ENCODE measurements around the gene ELOB. TPM values are rescaled to one million over a fixed set of nuclear protein-coding genes. Genes with fewer than 3 reads are reported as not detected.

ELOB gene
- total RNA-seq, 2 donors from 2014 or later: 318 to 496 TPM

GRCh38 chr16:2815299-2815771 is 38.3 kb upstream of the ELOB start:
- no peaks in the 10 kb centered on the region for H3K4me1 ChIP-seq (replicated peaks)
- no peaks in the 10 kb centered on the region for H3K9me3 ChIP-seq
- DNase-seq (ENCODE audit: low spot score): no peak
- no peak overlapping the region for H3K27ac ChIP-seq
- no peaks in the 10 kb centered on the region for H3K36me3 ChIP-seq
- H3K27me3 ChIP-seq (replicated peaks; ENCODE audit: insufficient read depth): no peaks in the 10 kb centered on the region
- no peak for TF ChIP-seq CTCF (IDR thresholded peaks at IDR 0.05)
- no peak for TF ChIP-seq POLR2AphosphoS5 (IDR thresholded peaks at IDR 0.05)
- no peak for TF ChIP-seq POLR2A (IDR thresholded peaks at IDR 0.05)
- H3K4me3 ChIP-seq: no peak overlapping the region
- intact Hi-C loops (cut with DNase I): no loop called here
- WGBS: 77% methylated on average over 10 of the region's 10 CpGs

- Histone ChIP-seq H3K27me3 (replicated peaks; ENCODE audit: insufficient read depth) (no peaks in the 10 kb centered on the region), H3K9me3 (no peaks in the 10 kb centered on the region), H3K27ac (no peak overlapping the region), H3K4me1 (replicated peaks) (no peaks in the 10 kb centered on the region), H3K36me3 (no peaks in the 10 kb centered on the region), H3K4me3 (no peak overlapping the region)
- WGBS: 70% methylated on average over 20 of the region's 20 CpGs
- intact Hi-C loops (cut with DNase I): no loop called here
- no peak for DNase-seq (ENCODE audit: low spot score)
- no peak for TF ChIP-seq POLR2AphosphoS5 (IDR thresholded peaks at IDR 0.05)
- TF ChIP-seq POLR2A (IDR thresholded peaks at IDR 0.05): no peak
Observed at GRCh38 chr16:2814551-2815298, 37.6 kb upstream of the ELOB start.

GRCh38 chr16:2813771-2814221 is 36.7 kb upstream of the ELOB start:
- Histone ChIP-seq H3K27ac (no peak overlapping the region), H3K36me3 (no peaks in the 10 kb centered on the region), H3K4me3 (no peak overlapping the region), H3K27me3 (replicated peaks; ENCODE audit: insufficient read depth) (no peaks in the 10 kb centered on the region), H3K9me3 (no peaks in the 10 kb centered on the region), H3K4me1 (replicated peaks) (no peaks in the 10 kb centered on the region)
- DNase-seq (ENCODE audit: low spot score): no peak
- 68% methylated on average over 7 of the region's 7 CpGs for WGBS
- TF ChIP-seq CTCF (IDR thresholded peaks at IDR 0.05) (no peak), POLR2A (IDR thresholded peaks at IDR 0.05) (no peak), POLR2AphosphoS5 (IDR thresholded peaks at IDR 0.05) (no peak)
- intact Hi-C loops (cut with DNase I): no loop called here

- intact Hi-C loops (cut with DNase I): no loop called here
- Histone ChIP-seq H3K36me3 (no peaks in the 10 kb centered on the region), H3K27me3 (replicated peaks; ENCODE audit: insufficient read depth) (no peaks in the 10 kb centered on the region), H3K27ac (no peak overlapping the region), H3K4me3 (no peak overlapping the region), H3K9me3 (no peaks in the 10 kb centered on the region), H3K4me1 (replicated peaks) (no peaks in the 10 kb centered on the region)
- TF ChIP-seq POLR2A (IDR thresholded peaks at IDR 0.05): no peak
- no peak for TF ChIP-seq CTCF (IDR thresholded peaks at IDR 0.05)
- TF ChIP-seq POLR2AphosphoS5 (IDR thresholded peaks at IDR 0.05): no peak
- DNase-seq (ENCODE audit: low spot score): no peak
- WGBS: 53% methylated on average over 15 of the region's 15 CpGs
Observed at GRCh38 chr16:2811703-2812471, 34.8 kb upstream of the ELOB start.

GRCh38 chr16:2810651-2811050 is 33.6 kb upstream of the ELOB start:
- H3K36me3 ChIP-seq: no peaks in the 10 kb centered on the region
- H3K9me3 ChIP-seq: no peaks in the 10 kb centered on the region
- TF ChIP-seq CTCF (IDR thresholded peaks at IDR 0.05) (no peak), POLR2AphosphoS5 (IDR thresholded peaks at IDR 0.05) (no peak), POLR2A (IDR thresholded peaks at IDR 0.05) (no peak)
- no peaks in the 10 kb centered on the region for H3K27me3 ChIP-seq (replicated peaks; ENCODE audit: insufficient read depth)
- DNase-seq (ENCODE audit: low spot score): no peak
- 85% methylated on average over 6 of the region's 6 CpGs for WGBS
- intact Hi-C loops (cut with DNase I): no loop called here
- no peak overlapping the region for H3K4me3 ChIP-seq
- H3K4me1 ChIP-seq (replicated peaks): no peaks in the 10 kb centered on the region
- no peak overlapping the region for H3K27ac ChIP-seq
